Stimulated activated CD4-positive, alpha-beta T cell treated with anti-CD3 and anti-CD28 coated beads, Interleukin-1b, Interleukin-23, amount 100 ng/mL, for 1 hour (primary cell): Measurements from ENCODE around the gene GOSR2.

Experiments
- DNase-seq, 2 donors: peaks; one replicate each; pipeline ENCODE4 v3.0.0-alpha.2; 2020; ENCODE audit warnings: low read depth in 2 of 2

Gene GOSR2

DNA sequence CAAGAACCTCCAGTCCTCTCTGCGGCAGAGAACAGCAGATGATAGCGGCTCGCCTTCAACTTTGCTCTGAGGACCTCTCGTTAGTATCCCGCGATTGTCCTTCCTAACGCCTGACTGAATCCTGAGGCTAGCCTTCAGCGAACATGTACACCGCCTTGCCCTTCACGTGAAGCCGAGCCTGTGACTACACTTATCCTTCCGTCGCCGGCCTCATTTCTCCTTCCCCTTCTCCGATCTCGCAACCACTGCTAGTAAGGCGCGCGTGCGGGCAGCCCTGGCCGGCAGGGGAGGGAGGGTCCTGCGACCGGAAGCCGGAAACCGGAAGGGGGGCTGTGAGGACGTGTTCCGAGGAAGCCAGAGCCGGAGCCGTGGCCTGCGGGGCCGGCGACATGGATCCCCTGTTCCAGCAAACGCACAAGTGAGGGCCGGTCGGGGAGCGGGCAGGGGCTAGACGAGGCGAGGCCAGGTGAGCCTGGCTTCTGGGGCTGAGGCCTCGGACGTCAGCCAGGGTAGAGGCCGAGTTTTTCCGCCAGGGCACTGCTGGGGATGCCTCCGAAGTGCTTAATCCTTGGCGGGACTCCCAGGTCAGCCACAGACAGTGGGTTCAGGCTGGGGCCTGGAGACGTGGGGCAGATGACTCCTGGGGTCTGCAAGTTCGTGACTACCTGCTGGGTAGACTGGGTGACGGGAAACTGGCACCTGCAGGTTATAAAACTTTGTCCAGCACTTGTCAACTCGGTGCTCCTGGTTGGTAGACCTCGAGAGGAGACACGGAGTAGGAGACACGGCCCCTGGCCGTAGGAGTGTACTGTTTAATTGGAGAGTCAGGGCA is at the start of gene GOSR2:
TSS of gene GOSR2 (plus strand) at position 357 of the 832 bp plus-strand sequence. CDS start at position 390, 33 bp downstream.
- peak; percentile 68 to 88 for DNase-seq

- no peak for DNase-seq
Measured at GRCh38 chr17:46873941-46874645, 48.9 kb upstream of the GOSR2 start.

- DNase-seq = no peak
Measured at GRCh38 chr17:46874906-46875305, 48.1 kb upstream of the GOSR2 start.

- no peak for DNase-seq
Measured at GRCh38 chr17:46875849-46876352, 47.1 kb upstream of the GOSR2 start.

GRCh38 chr17:46876353-46876887 is 46.5 kb upstream of the GOSR2 start:
- no peak for DNase-seq

DNA sequence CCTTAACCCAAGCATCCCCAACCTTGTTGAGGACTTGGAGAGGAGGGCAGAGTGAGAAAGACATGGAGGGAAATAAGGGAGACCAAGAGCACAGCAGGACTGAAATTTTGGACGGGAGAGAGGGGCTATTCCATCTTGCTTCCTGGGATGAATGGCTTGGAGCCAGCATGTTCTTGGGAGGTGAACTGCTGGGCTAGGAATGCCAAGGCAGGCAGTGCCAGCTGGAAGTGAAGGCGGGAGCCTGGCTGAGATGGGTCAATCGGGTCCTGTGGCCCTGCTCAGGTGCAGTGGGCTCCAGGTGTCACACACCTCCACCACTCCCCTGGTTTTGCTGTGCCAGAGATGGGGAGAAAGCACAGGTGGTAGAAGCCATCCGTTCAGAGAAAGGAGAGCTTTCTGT is 46.0 kb upstream of the GOSR2 start:
- DNase-seq = no peak

GRCh38 chr17:46877466-46877865 is 45.5 kb upstream of the GOSR2 start:
- no peak for DNase-seq

- no peak for DNase-seq
Measured at GRCh38 chr17:46878055-46878454, 44.9 kb upstream of the GOSR2 start.

DNA sequence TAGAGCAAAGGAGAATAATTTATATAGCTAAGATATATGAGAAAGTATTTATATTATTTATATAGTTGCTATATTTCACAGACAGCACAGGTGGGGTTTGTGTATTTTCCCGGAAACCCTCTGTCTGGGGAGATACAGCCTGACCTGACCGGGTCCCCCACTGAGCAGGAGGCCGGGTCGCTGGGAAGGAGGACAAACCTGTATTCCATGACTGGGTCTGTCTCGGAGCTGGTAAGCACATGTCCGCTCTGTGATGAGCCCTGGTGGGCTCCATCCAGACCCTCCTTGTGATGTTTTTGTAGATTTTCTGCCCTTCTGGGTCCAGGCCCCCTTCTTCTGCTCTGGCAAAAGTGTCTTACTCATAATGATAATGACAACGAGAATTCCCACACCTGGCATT is 43.9 kb upstream of the GOSR2 start:
- no peak for DNase-seq

DNA sequence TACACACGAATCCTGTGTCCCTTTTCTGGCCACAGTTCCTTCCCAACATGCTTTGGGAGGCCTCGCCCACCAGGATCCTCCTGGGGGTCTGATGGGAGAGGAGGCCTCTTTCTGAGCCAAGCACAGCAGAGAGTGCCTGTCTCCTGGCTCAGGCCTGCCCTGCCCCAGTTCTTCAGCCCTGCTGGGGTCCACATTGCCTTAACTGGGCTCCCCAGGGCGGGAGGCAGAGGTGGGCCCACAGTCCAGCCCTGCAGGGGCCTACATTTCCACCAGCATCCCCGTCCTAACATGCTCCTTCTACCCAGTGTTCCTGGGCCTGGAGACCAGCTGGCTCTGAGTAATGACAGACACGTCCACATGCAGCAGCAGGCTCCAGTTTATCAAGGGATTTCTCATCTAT is 41.9 kb upstream of the GOSR2 start:
- no peak for DNase-seq

GRCh38 chr17:46882666-46883065 is 40.3 kb upstream of the GOSR2 start:
- DNase-seq = no peak

DNA sequence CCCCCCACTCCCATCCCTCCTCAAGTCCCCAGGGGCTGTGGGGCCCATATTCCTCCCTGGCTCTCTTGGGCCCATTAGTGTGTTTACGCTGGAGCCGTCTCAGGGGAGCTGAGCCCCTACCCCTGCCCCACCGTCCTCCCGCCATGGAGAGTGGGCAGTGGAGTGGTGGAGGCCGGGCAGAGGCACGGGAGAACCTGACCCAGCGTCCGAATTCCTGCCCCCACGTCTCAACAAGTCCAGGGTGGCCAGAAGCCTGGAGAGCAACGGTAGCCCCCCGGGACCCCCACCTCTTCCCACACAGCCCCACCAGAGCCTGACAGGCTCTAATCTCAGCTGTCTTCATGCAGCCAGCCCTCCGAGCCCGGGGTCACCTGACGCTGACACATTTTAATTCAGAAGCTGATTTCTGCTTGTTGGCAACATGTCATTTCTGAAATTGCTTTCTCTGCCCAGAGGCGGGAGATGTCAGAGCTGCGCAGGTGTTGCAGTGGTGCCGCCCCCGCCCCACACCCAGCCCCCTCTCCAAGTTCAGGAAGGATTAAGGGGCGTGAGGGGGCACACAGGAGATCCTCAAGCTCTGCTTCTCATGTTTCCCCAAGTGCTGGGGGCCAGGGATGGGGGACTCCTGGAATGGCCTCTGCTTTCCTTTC is 39.0 kb upstream of the GOSR2 start:
- no peak for DNase-seq

DNA sequence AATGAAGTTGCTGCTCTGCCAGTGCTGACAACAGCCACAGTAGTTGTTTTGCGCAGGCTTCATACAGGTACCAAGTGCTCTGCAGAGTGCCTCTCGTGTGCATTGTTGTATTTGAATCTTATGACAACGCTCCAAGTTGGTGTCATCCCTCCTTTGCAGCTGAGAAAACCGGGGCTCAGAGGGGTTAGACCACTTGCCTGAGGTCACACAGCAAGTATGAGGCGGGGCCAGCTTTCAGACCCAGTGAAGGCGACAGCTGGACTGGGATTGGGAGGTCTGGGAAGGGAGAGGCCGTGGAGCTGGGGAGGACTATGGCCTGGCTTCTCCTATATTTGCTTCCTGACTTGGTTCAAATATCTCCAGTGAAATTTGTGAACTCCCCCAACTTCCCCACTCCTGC is 38.4 kb upstream of the GOSR2 start:
- no peak for DNase-seq

- DNase-seq = no peak
Measured at GRCh38 chr17:46885415-46886309, 37.3 kb upstream of the GOSR2 start.

- no peak for DNase-seq
Measured at GRCh38 chr17:46886310-46886663, 36.7 kb upstream of the GOSR2 start.

- no peak for DNase-seq
Measured at GRCh38 chr17:46887717-46888116, 35.2 kb upstream of the GOSR2 start.

- DNase-seq = no peak
Measured at GRCh38 chr17:46888727-46889126, 34.2 kb upstream of the GOSR2 start.

DNA sequence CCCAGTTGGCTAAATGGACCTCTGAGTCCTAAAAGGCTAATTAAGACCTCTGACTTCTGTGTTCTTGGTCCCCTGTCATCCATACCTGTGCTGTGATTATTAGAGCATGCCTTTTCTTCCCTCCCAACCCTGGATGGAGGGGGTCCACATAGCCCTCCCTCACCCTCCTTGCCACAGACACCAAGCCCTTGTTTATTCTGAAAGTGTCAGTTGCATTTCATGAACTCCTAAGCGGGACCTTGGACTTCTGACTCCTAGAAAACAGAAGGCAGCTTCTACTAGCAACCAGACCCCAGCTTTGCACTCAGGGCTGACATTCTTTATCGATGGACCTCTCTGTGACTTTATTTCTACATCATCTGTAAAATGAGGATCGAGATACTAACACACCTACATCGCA is 33.4 kb upstream of the GOSR2 start:
- no peak for DNase-seq

DNA sequence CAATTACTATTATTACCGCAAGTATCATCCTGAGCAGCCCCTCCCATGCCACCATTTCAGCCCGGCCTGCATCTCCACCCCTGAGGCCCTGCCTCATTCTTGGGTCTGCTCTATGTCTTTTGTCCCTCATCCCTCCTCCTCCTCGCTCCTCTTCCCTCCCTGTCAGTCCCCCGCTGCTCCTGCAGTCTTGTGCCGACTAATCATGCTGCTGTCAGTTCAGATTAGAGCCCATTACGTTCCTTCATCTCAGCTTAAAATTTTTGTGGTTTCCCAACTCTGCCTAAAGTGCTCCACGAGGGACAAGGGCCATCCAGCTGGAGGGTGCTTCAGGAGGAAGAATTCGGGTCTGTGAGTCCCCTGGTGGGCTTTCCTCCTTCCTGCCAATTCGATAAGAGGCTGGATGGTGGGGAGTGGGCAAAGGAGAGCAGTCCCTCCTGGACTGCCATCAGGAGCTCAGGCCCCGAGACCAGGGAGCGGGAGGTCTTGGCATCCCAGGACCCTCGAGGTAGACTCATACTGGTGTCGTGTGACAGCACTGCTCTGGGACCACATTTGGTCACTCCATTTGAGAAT is 32.9 kb upstream of the GOSR2 start:
- no peak for DNase-seq

DNA sequence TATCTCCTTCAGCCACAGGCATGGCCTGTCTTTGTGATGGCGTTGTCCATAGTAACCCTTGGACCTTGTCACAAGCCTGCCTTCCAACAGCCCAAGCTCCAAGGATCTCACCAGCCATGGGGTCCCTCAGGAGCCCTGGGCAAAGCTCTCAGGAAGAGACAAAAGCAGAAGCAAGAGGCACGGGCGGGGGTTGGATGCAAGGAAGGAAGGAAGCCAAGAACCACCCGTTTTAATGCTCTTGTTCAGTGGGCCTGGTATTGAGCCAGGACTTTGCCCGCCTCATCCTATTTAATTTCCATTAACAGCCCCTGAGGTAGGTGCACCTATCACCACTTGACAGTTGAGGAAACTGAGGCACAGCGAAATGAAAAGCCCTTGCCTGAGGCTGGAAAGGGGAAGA is 32.3 kb upstream of the GOSR2 start:
- DNase-seq = no peak

GRCh38 chr17:46892192-46892703 is 30.7 kb upstream of the GOSR2 start:
- no peak for DNase-seq
